HG02678 (cell line): ENCODE measurements around the gene PIP5KL1.

Experiments
- ATAC-seq: cut with Tn5 transposase; IDR thresholded peaks from one replicate; pipeline ENCODE4 v1.9.1; 2021; ENCODE audit warnings: mild to moderate bottlenecking, moderate library complexity; ENCODE audit not compliant: unreplicated experiment

Gene PIP5KL1

DNA sequence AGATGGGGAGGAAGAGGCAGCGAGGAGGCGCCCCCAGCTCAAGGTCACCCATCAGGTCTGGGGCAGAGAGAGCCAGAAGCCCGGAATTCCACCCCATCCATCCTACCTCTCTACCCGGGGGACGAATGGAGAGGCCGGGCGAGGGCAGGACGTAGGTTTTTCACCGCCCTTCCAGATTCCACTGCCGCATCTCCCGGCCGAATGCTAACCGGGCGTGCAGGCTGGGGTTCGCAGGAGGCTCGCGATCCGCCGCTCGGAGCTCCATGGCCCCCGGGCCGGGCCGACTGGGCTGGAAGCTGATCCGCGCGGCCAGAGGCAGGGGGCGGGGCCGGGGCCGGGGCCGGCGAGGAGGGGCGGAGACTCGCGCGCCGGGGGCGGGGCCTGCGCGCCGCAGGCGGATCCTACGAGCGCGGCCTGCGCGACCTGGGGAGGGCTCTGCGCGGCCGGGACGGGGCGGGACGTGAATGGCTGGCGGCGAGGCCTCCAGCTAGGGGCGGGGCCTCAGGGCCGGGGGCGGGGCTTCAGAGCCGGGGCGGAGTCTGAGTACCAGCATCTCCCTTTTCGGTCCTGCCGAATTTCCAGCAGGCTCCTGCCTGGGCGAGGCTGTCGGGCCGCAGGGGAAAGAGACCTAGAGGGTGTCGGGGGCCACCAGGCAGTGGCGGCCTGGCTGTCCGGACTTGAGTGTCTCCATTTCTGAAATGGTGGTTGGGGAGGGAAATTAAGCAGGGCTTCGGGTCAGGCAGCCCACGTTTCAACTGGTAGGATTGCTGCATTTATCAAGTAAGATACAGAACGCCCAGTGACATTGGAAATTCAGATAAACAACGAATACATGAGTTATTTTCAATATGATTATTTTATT is 13.6 kb downstream of the PIP5KL1 start, which contains the start of gene ST6GALNAC4:
ST6GALNAC4 (minus strand) TSS at position 322 of the 862 bp plus-strand sequence. CDS start 622 bp downstream, outside the sequence.
- ATAC-seq: peak; percentile 79

- ATAC-seq: peak; percentile 29
Measured at GRCh38 chr9:127915801-127916719, 14.5 kb downstream of the PIP5KL1 start.

DNA sequence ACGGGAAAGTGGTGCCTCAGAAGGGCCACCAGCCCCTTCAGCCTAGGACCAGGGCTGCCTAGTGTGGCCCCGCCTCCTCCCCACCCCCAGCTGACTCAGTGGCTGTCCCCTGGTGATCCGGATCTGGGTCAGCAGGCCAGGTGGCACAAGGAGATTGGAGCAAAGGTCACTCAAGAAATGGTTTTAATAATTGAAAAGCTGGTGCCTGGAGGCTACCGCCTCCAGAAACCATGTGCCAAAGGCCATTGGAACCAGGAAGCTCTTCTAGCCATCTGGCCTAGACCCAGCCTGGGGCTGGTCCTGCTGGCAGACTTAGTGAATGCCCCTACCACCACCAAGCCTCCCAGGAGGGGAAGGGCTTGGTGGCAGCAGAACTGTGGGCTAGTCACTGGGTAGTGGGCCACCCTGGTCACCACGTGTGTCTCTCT is 15.2 kb downstream of the PIP5KL1 start:
- ATAC-seq: no peak

DNA sequence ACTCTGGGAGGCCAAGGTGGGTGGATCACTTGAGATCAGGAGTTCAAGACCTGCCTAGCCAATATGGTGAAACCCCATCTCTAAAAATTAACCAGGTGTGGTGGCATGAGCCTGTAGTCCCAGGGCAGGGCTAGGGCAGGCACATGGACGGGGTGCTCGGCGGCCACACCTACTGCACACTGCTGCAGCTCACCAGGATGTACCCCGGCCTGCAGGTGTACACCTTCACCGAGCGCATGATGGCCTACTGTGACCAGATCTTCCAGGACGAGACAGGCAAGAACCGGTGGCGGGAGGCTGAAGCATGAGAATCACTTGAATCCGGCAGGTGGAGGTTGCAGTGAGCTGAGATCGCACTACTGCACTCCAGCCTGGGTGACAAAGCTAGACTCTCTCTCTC is 16.9 kb downstream of the PIP5KL1 start:
- no peak for ATAC-seq

DNA sequence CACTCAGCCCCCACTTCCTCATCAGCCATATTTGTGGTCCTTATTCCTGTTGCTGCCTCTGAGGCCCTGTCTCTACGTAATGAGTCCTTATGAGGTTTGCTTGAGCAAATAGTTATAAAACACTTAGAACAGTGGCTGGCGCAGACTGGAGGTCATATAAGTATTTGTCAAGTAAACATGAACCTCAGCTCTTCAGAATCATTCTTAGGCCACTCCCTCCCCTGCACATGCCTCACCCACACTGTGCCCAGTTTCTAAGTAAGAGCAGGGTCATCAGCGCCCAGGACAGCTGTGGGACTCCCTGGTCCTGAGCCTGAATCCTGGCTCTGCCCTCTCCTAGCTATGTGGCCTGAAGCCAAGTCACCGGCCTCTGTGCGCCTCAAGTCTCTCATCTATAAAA is 17.7 kb downstream of the PIP5KL1 start:
- no peak for ATAC-seq

- ATAC-seq: no peak
Measured at GRCh38 chr9:127912296-127912695, 18.3 kb downstream of the PIP5KL1 start.

GRCh38 chr9:127910613-127911205 is 19.9 kb downstream of the PIP5KL1 start:
- no peak for ATAC-seq

DNA sequence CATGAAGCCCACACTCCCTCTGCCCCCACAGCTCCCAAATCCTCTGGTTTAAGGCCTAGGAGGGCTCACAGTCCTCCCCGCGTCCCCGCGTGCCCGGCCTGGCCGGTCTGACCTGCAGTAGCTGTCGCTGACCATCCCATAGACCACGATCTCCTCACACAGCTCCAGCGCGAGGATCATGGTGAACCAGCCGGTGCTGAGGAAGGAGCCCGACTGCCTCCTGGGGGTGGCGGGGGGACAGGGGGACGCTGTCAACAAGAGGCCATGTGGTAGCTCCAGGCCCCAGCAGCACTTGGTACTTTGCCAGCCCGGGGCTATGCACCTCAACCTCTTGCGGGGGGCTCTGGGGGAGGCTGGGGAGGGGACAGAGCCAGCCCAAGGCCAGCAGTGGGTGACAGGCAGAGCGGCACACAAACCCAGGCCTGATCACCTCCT is 20.7 kb downstream of the PIP5KL1 start:
- ATAC-seq: no peak

- ATAC-seq: no peak
Measured at GRCh38 chr9:127908660-127908926, 22.0 kb downstream of the PIP5KL1 start.

- ATAC-seq: no peak
Measured at GRCh38 chr9:127907867-127908659, 22.5 kb downstream of the PIP5KL1 start.

- ATAC-seq: no peak
Measured at GRCh38 chr9:127905788-127906191, 24.8 kb downstream of the PIP5KL1 start.

- no peak for ATAC-seq
Measured at GRCh38 chr9:127905004-127905728, 25.4 kb downstream of the PIP5KL1 start.

DNA sequence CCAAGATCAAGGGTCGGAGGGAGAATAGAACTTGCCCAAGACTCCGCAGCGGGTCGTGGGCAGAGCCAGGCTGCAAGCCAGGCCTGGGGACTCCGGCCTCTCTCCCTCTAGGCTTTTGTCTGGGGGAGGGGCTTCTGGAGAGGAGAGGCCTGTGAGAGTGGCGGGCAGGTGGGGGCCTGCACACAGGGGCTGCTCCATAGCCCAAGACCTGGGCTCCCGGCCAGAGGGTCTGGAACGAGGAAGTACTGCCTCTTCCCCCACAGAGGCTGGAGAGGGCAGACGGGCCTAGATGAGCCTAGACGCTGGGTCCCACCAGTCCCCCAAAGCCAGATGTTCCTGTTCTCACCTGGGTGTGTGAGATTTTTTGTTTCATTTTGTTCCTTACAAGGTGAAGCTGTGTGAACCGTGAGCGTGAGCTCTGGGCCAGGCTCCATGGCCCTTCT is 26.0 kb downstream of the PIP5KL1 start:
- ATAC-seq: no peak

GRCh38 chr9:127903557-127904475 is 26.8 kb downstream of the PIP5KL1 start:
- peak; percentile 29 for ATAC-seq

GRCh38 chr9:127899128-127899943 is 31.2 kb downstream of the PIP5KL1 start, which contains the start of gene ST6GALNAC6:
ST6GALNAC6 (minus strand) TSS chr9:127899603; CDS start chr9:127897981, 1,622 bp downstream.
- peak; percentile 67 for ATAC-seq

- ATAC-seq: no peak
Measured at GRCh38 chr9:127898433-127899127, 32.0 kb downstream of the PIP5KL1 start.

GRCh38 chr9:127897193-127897692 is 33.3 kb downstream of the PIP5KL1 start:
- no peak for ATAC-seq
